MG63 (cell line): Measurements from ENCODE around the gene AKR7A3. TPM values are rescaled to one million over a fixed set of nuclear protein-coding genes. Genes with fewer than 3 reads are reported as not detected.
"Not testable (repeated sequence)": the region's sequence is repeated elsewhere in the genome, so short reads cannot be mapped to it uniquely, and the experiment has no call there.

Experiments
- DNase-seq: peaks from one replicate; pipeline ENCODE4 v3.0.0-alpha.2; 2020
- H3K27me3 ChIP-seq: fragments of 250-450 bp; sonication (Bioruptor Pico); 2 replicates; pipeline ENCODE4 v1.5.1; 2020; ENCODE audit warnings: mild to moderate bottlenecking, moderate library complexity
- H3K36me3 ChIP-seq: fragments of 250-450 bp; sonication (Bioruptor Pico); 2 replicates; pipeline ENCODE4 v1.5.1; 2020; ENCODE audit warnings: mild to moderate bottlenecking, moderate library complexity
- H3K4me3 ChIP-seq: fragments of 250-450 bp; sonication (Bioruptor Pico); 2 replicates; pipeline ENCODE4 v1.5.1; 2020; ENCODE audit warnings: mild to moderate bottlenecking, moderate library complexity
- H3K9me3 ChIP-seq: fragments of 250-450 bp; sonication (Bioruptor Pico); 2 replicates; pipeline ENCODE4 v1.5.1; 2020; ENCODE audit warnings: mild to moderate bottlenecking, moderate library complexity
- total RNA-seq: library from RNA; depleted of rRNA; stranded (reverse); fragments of >200 nt; shearing (Covaris generic); gene quantifications from 2 replicates; pipeline ENCODE4 v1.2.3, GENCODE V29; 2014; ENCODE audit warnings: low replicate concordance; rRNA removed

The AKR7A3 gene
- 0.95 TPM in 1 of 2 replicates, not detected in the other for total RNA-seq

- H3K4me3 ChIP-seq, H3K27me3 ChIP-seq, DNase-seq, H3K9me3 ChIP-seq, H3K36me3 ChIP-seq: not testable (repeated sequence)
Measured at GRCh38 chr1:19288324-19289241, at the start of gene AKR7A3. Gene AKR7A3 (minus strand): TSS chr1:19288770. CDS start chr1:19288709, 61 bp downstream.

- Histone ChIP-seq H3K27me3 (no peaks in the 10 kb centered on the region), H3K9me3 (no peaks in the 10 kb centered on the region), H3K36me3 (peaks cover 20% of the 10 kb centered on the region), H3K4me3 (no peak overlapping the region)
- no peak for DNase-seq
Measured at GRCh38 chr1:19338323-19338762, 49.8 kb upstream of the AKR7A3 start.

GRCh38 chr1:19337289-19337688 is 48.7 kb upstream of the AKR7A3 start:
- no peak for DNase-seq
- Histone ChIP-seq H3K9me3 (no peaks in the 10 kb centered on the region), H3K27me3 (no peaks in the 10 kb centered on the region), H3K36me3 (peaks cover 17% of the 10 kb centered on the region), H3K4me3 (no peak overlapping the region)

- Histone ChIP-seq H3K4me3 (no peak overlapping the region), H3K27me3 (no peaks in the 10 kb centered on the region), H3K9me3 (no peaks in the 10 kb centered on the region), H3K36me3 (peaks cover 13% of the 10 kb centered on the region)
- DNase-seq = peak; percentile 12
Measured at GRCh38 chr1:19336543-19336942, 48.0 kb upstream of the AKR7A3 start.

DNA sequence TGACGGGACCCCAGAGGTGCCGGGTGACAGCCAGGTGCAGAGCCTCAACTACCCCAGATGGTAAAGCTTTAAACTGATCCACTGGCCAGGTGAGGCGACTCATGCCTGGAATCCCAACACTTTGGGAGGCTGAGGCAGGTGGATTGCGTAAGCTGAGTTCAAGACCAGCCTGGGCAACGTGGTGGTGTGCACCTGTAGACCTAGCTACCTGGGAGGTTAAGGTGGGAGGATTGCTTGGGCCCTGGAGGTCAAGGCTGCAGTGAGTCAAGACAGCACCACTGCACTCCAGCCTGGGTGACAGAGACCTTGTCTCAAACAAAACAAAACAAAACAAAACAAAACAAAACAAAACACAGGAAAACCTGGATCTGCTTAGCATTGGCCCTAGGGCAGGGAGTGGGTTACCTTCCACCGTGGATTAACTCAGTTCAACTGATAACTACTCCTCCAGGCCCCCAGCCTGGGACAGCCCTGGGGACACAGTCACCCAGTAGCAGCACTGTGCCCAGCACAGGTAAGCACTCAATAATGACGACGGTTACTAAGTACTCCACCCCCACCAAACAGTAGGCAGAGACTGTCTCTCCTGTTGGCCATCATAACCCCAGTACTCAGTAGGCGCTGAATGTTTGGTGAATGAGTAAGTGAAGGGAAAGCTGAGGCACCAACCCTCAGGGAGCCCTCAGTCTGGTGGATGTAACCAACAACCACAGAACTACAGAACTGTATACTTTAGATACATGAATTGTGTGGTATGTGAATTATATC is 45.2 kb upstream of the AKR7A3 start:
- H3K36me3 ChIP-seq = no peaks in the 10 kb centered on the region
- no peak for DNase-seq
- no peak overlapping the region for H3K4me3 ChIP-seq
- no peaks in the 10 kb centered on the region for H3K9me3 ChIP-seq
- no peaks in the 10 kb centered on the region for H3K27me3 ChIP-seq

- no peak overlapping the region for H3K4me3 ChIP-seq
- DNase-seq = no peak
- H3K27me3 ChIP-seq = no peaks in the 10 kb centered on the region
- no peaks in the 10 kb centered on the region for H3K36me3 ChIP-seq
- no peaks in the 10 kb centered on the region for H3K9me3 ChIP-seq
Measured at GRCh38 chr1:19332832-19333231, 44.3 kb upstream of the AKR7A3 start.

DNA sequence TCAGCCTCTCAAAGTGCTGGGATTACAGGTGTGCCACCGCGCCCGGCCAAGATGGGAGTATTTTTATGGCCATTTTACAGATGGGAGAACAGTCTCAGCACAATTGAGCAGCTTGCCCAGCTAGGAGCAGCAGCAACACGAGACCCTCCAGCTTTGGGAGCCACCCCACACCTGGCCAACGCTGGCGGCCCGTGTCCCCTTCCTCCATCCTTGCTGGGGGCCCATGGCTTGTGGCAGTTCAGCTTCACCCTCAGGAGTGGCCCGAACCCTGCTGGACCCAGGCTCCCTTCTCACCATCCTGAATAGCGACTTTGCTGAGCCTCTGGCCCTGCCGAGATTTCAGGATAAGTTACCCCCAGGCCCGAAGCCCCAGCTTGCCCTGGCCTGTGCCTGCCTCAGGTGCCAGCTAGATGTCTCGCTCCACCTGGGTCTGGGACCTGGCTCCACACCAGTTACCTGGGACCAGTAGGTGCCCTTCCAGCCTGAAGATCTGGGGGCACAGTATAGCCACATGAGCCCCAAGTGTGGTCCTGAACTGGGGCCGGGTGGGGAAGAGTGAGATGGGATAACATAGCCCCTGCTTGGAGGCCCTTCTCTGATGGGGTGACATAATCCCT is 42.8 kb upstream of the AKR7A3 start:
- H3K9me3 ChIP-seq = no peaks in the 10 kb centered on the region
- peaks cover 2% of the 10 kb centered on the region; the same call in 1 of the 2 replicates for H3K36me3 ChIP-seq
- no peak overlapping the region for H3K4me3 ChIP-seq
- DNase-seq = no peak
- H3K27me3 ChIP-seq = no peaks in the 10 kb centered on the region

- no peak overlapping the region for H3K4me3 ChIP-seq
- peaks cover 8% of the 10 kb centered on the region for H3K36me3 ChIP-seq
- no peaks in the 10 kb centered on the region for H3K27me3 ChIP-seq
- no peak for DNase-seq
- H3K9me3 ChIP-seq = no peaks in the 10 kb centered on the region
Measured at GRCh38 chr1:19330449-19331135, 42.0 kb upstream of the AKR7A3 start.

GRCh38 chr1:19329611-19330010 is 41.0 kb upstream of the AKR7A3 start:
- DNase-seq = no peak
- H3K9me3 ChIP-seq = no peaks in the 10 kb centered on the region
- no peaks in the 10 kb centered on the region for H3K27me3 ChIP-seq
- H3K4me3 ChIP-seq = no peak overlapping the region
- peaks cover 12% of the 10 kb centered on the region for H3K36me3 ChIP-seq

GRCh38 chr1:19329188-19329587 is 40.6 kb upstream of the AKR7A3 start:
- no peaks in the 10 kb centered on the region for H3K9me3 ChIP-seq
- DNase-seq = no peak
- H3K27me3 ChIP-seq = no peaks in the 10 kb centered on the region
- peaks cover 14% of the 10 kb centered on the region for H3K36me3 ChIP-seq
- no peak overlapping the region for H3K4me3 ChIP-seq

- no peak for DNase-seq
- Histone ChIP-seq H3K27me3 (no peaks in the 10 kb centered on the region), H3K9me3 (no peaks in the 10 kb centered on the region), H3K4me3 (no peak overlapping the region), H3K36me3 (peaks cover 14% of the 10 kb centered on the region)
Measured at GRCh38 chr1:19328486-19328885, 39.9 kb upstream of the AKR7A3 start.

DNA sequence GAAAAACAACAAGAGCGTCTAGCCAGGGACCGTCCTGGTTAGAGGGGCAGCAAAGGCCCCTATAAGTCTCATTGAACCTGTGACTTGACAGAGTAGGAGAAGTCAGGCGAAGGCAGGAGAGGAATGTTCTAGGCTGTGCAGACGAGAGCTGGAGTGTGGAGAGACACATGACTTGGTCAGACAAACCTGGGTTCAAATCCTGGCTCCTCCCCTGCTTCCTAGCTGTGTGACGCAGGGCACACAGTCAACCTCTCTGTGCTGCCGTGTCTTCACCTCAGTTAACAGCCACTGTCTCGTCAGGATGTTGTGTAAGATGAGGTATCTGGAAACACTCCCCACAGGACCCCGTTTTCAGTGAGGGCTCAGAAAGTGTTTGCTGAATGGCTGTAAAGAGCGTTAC is 39.2 kb upstream of the AKR7A3 start:
- H3K36me3 ChIP-seq = peaks cover 14% of the 10 kb centered on the region
- no peaks in the 10 kb centered on the region for H3K27me3 ChIP-seq
- no peaks in the 10 kb centered on the region for H3K9me3 ChIP-seq
- no peak overlapping the region for H3K4me3 ChIP-seq
- no peak for DNase-seq

DNA sequence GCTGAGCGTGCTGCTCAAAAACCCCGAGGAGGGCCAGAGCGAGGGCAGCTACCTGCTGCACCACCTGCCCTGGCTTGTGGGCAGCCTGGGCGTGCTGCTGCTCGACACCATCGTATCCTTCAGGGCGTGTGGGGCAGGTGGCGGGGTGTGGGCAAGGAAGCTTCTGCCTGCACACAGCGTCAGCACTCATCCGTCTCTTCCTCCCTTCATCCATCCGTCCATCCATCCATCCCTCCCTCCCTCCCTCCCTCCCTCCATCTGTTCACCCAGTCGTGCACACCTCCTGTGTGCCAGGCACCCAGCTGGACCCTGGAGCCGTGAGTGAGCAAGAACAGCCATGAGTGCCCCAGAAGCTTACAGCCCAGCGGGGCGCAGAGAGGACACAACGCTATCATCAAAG is 38.7 kb upstream of the AKR7A3 start:
- H3K9me3 ChIP-seq = no peaks in the 10 kb centered on the region
- peaks cover 14% of the 10 kb centered on the region for H3K36me3 ChIP-seq
- no peak overlapping the region for H3K4me3 ChIP-seq
- DNase-seq = no peak
- H3K27me3 ChIP-seq = no peaks in the 10 kb centered on the region

- no peak for DNase-seq
- H3K4me3 ChIP-seq = no peak overlapping the region
- H3K9me3 ChIP-seq = no peaks in the 10 kb centered on the region
- H3K36me3 ChIP-seq = peaks cover 14% of the 10 kb centered on the region
- no peaks in the 10 kb centered on the region for H3K27me3 ChIP-seq
Measured at GRCh38 chr1:19326748-19327065, 38.1 kb upstream of the AKR7A3 start.

- Histone ChIP-seq H3K36me3 (peaks cover 14% of the 10 kb centered on the region), H3K27me3 (no peaks in the 10 kb centered on the region), H3K4me3 (no peak overlapping the region), H3K9me3 (no peaks in the 10 kb centered on the region)
- no peak for DNase-seq
Measured at GRCh38 chr1:19325958-19326747, 37.6 kb upstream of the AKR7A3 start.

DNA sequence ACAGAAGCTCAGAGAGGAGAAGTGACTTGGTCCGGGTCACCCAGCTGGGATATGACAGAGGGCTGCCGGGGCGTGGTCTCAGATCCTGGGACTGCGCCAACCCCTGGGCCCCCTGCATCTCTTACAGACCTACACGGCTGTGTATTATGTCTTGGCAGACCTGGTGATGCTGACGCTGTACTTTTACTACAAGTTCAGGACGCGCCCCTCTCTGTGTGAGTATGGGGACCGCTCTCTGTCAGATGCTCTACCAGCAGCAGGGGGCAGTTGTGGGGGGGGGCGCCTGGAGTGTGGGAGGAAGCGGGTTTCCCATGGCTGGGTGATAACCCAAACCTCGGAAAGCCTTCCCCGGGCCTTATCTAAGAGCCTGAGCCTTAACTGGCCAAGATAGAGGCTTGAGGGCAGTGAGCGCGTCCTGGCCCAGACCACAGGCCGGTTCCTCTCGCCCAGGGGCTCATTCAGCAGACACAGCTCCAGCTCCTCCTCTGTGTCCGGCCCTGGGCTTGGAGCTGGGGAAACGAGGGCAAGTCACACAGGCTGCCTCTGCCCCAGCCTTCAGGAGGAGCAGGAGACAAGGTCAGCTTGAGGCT is 36.9 kb upstream of the AKR7A3 start:
- DNase-seq = no peak
- H3K9me3 ChIP-seq = no peaks in the 10 kb centered on the region
- H3K4me3 ChIP-seq = no peak overlapping the region
- H3K27me3 ChIP-seq = no peaks in the 10 kb centered on the region
- peaks cover 14% of the 10 kb centered on the region for H3K36me3 ChIP-seq
